Measurements from ENCODE around the gene NTRK3.

DNA sequence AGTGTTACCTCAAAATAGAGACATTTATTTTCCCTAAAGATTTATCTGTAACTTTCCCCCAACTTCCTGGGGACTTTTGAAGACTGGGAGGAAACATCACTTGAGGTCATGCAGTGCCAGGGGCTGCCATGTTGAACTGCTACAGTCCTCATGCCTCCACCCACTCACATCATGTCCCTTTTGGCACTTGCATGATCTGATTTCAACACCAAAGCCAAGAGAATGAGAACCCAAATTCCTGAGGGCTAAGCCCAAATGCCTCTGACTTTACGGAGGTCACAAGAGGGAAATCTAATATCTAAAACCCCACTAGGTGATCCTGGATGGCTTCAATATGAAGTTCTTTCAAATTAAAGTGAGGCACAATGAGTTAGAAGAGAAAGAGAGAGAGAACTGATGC, 213.1 kb downstream of the NTRK3 start:
- TF ChIP-seq OSR1 (CRISPR knock-in tag; IDR thresholded peaks at IDR 0.05) (no peak), PATZ1 (CRISPR knock-in tag; IDR thresholded peaks at IDR 0.05; ENCODE audit: borderline replicate concordance) (no peak), SNAI2 (CRISPR knock-in tag; IDR thresholded peaks at IDR 0.05) (no peak), ZNF565 (CRISPR knock-in tag; conservative IDR thresholded peaks at IDR 0.05; ENCODE audit: low read depth) (no peak), CSDC2 (CRISPR knock-in tag; IDR thresholded peaks at IDR 0.05) (no peak), ZC3H10 (CRISPR knock-in tag; IDR thresholded peaks at IDR 0.05) (no peak), BACH2 (CRISPR knock-in tag; IDR thresholded peaks at IDR 0.05; ENCODE audit: borderline replicate concordance) (no peak)
- TF ChIP-seq, protein P1, sequence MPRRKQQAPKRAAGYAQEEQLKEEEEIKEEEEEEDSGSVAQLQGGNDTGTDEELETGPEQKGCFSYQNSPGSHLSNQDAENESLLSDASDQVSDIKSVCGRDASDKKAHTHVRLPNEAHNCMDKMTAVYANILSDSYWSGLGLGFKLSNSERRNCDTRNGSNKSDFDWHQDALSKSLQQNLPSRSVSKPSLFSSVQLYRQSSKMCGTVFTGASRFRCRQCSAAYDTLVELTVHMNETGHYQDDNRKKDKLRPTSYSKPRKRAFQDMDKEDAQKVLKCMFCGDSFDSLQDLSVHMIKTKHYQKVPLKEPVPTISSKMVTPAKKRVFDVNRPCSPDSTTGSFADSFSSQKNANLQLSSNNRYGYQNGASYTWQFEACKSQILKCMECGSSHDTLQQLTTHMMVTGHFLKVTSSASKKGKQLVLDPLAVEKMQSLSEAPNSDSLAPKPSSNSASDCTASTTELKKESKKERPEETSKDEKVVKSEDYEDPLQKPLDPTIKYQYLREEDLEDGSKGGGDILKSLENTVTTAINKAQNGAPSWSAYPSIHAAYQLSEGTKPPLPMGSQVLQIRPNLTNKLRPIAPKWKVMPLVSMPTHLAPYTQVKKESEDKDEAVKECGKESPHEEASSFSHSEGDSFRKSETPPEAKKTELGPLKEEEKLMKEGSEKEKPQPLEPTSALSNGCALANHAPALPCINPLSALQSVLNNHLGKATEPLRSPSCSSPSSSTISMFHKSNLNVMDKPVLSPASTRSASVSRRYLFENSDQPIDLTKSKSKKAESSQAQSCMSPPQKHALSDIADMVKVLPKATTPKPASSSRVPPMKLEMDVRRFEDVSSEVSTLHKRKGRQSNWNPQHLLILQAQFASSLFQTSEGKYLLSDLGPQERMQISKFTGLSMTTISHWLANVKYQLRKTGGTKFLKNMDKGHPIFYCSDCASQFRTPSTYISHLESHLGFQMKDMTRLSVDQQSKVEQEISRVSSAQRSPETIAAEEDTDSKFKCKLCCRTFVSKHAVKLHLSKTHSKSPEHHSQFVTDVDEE (CRISPR knock-in tag; IDR thresholded peaks at IDR 0.05): no peak

All from SK-N-SH treated with all-trans-retinoic acid at 6 μM for 48 hours (cell line).